Activated CD8-positive, alpha-beta memory T cell treated with anti-CD3 and anti-CD28 coated beads, Interleukin-2, amount 50 U/mL, for 24 hours (primary cell): Measurements from ENCODE around the gene ATP6V0B.

ENCODE experiments used
- DNase-seq: peaks from one replicate; pipeline ENCODE4 v3.0.0-alpha.2; 2020; ENCODE audit errors: extremely low read depth

Gene ATP6V0B

GRCh38 chr1:43984855-43985254 is 10.1 kb downstream of the ATP6V0B start:
- DNase-seq = no peak

GRCh38 chr1:43985984-43986595 is 11.3 kb downstream of the ATP6V0B start:
- DNase-seq = no peak

GRCh38 chr1:43986712-43987111 is 12.0 kb downstream of the ATP6V0B start:
- no peak for DNase-seq

- DNase-seq = no peak
Measured at GRCh38 chr1:43987159-43987902, 12.6 kb downstream of the ATP6V0B start.

- DNase-seq = no peak
Measured at GRCh38 chr1:43990271-43991199, 15.8 kb downstream of the ATP6V0B start.

GRCh38 chr1:43991200-43991475 is 16.4 kb downstream of the ATP6V0B start:
- DNase-seq = no peak

- peak; percentile 29 for DNase-seq
Measured at GRCh38 chr1:43991476-43992231, 16.9 kb downstream of the ATP6V0B start, which contains the start of gene CCDC24. TSS of gene CCDC24 (plus strand) at chr1:43991599. CDS start at chr1:43991879, 280 bp downstream.

GRCh38 chr1:43992232-43992995 is 17.7 kb downstream of the ATP6V0B start:
- no peak for DNase-seq

GRCh38 chr1:43993206-43993914 is 18.6 kb downstream of the ATP6V0B start:
- DNase-seq = no peak

GRCh38 chr1:43994071-43994470 is 19.3 kb downstream of the ATP6V0B start:
- no peak for DNase-seq

- no peak for DNase-seq
Measured at GRCh38 chr1:43994794-43995790, 20.3 kb downstream of the ATP6V0B start.

GRCh38 chr1:43995984-43996732 is 21.4 kb downstream of the ATP6V0B start:
- no peak for DNase-seq

- no peak for DNase-seq
Measured at GRCh38 chr1:43996733-43997115, 22.0 kb downstream of the ATP6V0B start.

GRCh38 chr1:43997295-43997999 is 22.7 kb downstream of the ATP6V0B start:
- no peak for DNase-seq

GRCh38 chr1:43998000-43998378 is 23.2 kb downstream of the ATP6V0B start:
- DNase-seq = no peak

- DNase-seq = no peak
Measured at GRCh38 chr1:43999455-43999854, 24.7 kb downstream of the ATP6V0B start.

- DNase-seq = no peak
Measured at GRCh38 chr1:44000122-44000665, 25.4 kb downstream of the ATP6V0B start.

- DNase-seq = no peak
Measured at GRCh38 chr1:44002165-44002564, 27.4 kb downstream of the ATP6V0B start.
